AG09309 (cell line): Measurements from ENCODE around the gene TMEM164.

ENCODE experiments used
- DNase-seq: peaks from one replicate; pipeline ENCODE4 v3.0.0-alpha.2; 2010; ENCODE audit warnings: low read depth
- H3K4me3 ChIP-seq: 2 replicates; pipeline ENCODE4 v1.5.1; 2011; ENCODE audit warnings: mild to moderate bottlenecking, low read depth, low read length, moderate library complexity; ENCODE audit not compliant: control insufficient read depth
- CTCF ChIP-seq: IDR thresholded peaks from 2 replicates; pipeline ENCODE4 v1.5.1; 2011; ENCODE audit warnings: mild to moderate bottlenecking, low read depth, low read length, inconsistent platforms; ENCODE audit not compliant: insufficient read depth, control insufficient read depth; ENCODE audit errors: missing control alignments

Gene TMEM164

GRCh38 chrX:110008011-110008635 lies 5.2 kb downstream of the TMEM164 start:
- no peak overlapping the region for H3K4me3 ChIP-seq
- no peak for DNase-seq
- TF ChIP-seq CTCF, result no peak

- no peak for TF ChIP-seq CTCF
- no peak overlapping the region for H3K4me3 ChIP-seq
- DNase-seq, result no peak
Observed at GRCh38 chrX:110012818-110013485, 10.0 kb downstream of the TMEM164 start.

GRCh38 chrX:110013968-110014367 lies 11.1 kb downstream of the TMEM164 start:
- no peak for DNase-seq
- H3K4me3 ChIP-seq, result no peak overlapping the region
- no peak for TF ChIP-seq CTCF

GRCh38 chrX:110015032-110015431 lies 12.1 kb downstream of the TMEM164 start:
- TF ChIP-seq CTCF, result no peak
- no peak overlapping the region for H3K4me3 ChIP-seq
- no peak for DNase-seq

GRCh38 chrX:110015915-110016314 lies 13.0 kb downstream of the TMEM164 start:
- no peak overlapping the region for H3K4me3 ChIP-seq
- TF ChIP-seq CTCF, result no peak
- DNase-seq, result no peak

- no peak for DNase-seq
- no peak overlapping the region for H3K4me3 ChIP-seq
- TF ChIP-seq CTCF, result no peak
Observed at GRCh38 chrX:110020536-110020935, 17.6 kb downstream of the TMEM164 start.
